Body of pancreas (tissue), 4 donors: ENCODE data around the gene GPR21. TPM values are rescaled to one million over a fixed set of nuclear protein-coding genes. Genes with fewer than 3 reads are reported as not detected.

Source experiments
- ATAC-seq: fragments of 150-250 bp; one replicate; pipeline ENCODE4 v1.9.1; 2016
- DNase-seq, 4 donors: peaks; one replicate each; pipeline ENCODE4 v3.0.0-alpha.2; 2019
- H3K27ac ChIP-seq, 4 donors: fragments of 200-600 bp; sonication (generic); 1 replicate in 3 of 4; 2 replicates in 1 of 4; pipeline versions ENCODE4 v1.5.1 to v1.6.1; 2016 to 2019; ENCODE audit warnings: mild to moderate bottlenecking in 1 of 4, mixed read lengths in 1 of 4, moderate library complexity in 1 of 4
- H3K27me3 ChIP-seq, 2 donors: fragments of 200-600 bp; sonication (generic); one replicate each; pipeline ENCODE4 v1.6.0; 2016; ENCODE audit warnings: mild to moderate bottlenecking in 1 of 2
- H3K36me3 ChIP-seq, 2 donors: fragments of 200-600 bp; sonication (generic); replicated peaks in 1 of 2; 2 replicates each; pipeline ENCODE4 v1.5.1; 2016; ENCODE audit warnings: low read depth in 2 of 2; ENCODE audit not compliant: insufficient read depth in 1 of 2
- H3K4me1 ChIP-seq: fragments of 200-600 bp; sonication (generic); one replicate; pipeline ENCODE4 v1.6.0; 2016
- H3K4me3 ChIP-seq, 2 donors: fragments of 200-600 bp; sonication (generic); 1 replicate in 1 of 2; 2 replicates in 1 of 2; pipeline ENCODE4 v1.5.1; 2016 to 2019
- H3K9me3 ChIP-seq, 3 donors: fragments of 200-600 bp; sonication (generic); 1 replicate in 2 of 3; 2 replicates in 1 of 3; pipeline ENCODE4 v1.5.1; 2016
- CTCF ChIP-seq, 7 experiments: fragments of 450-650 bp in 4 of 7; fragments of 200-600 bp in 3 of 7; sonication (generic) in 3 of 7; IDR thresholded peaks; one replicate each; pipeline ENCODE4 v1.5.1; 2016 to 2019; ENCODE audit warnings: antibody characterized with exemption in 7 of 7
- POLR2A ChIP-seq, 3 donors: fragments of 450-650 bp; IDR thresholded peaks; one replicate each; pipeline ENCODE4 v1.6.1; 2016; ENCODE audit warnings: antibody characterized with exemption in 3 of 3, mild to moderate bottlenecking in 2 of 3
- WGBS, 2 donors: methylation state at CpG; one replicate each; pipeline ENCODE4 v1.1.5; 2017; 5-methylcytosine and 5-hydroxymethylcytosine counted together
- intact Hi-C: fragments of 100-400 bp; cut with DNase I; formaldehyde crosslinking; loops from one replicate; pipeline ENCODE4 v1.15.1; 2023
- total RNA-seq, 2 donors: library from RNA; depleted of rRNA; stranded (reverse); fragments of >200 nt; gene quantifications; one replicate each; pipeline ENCODE4 v1.1.0, GENCODE V29; 2016

The GPR21 gene
- total RNA-seq, 2 donors from 2014 or later = not detected

DNA sequence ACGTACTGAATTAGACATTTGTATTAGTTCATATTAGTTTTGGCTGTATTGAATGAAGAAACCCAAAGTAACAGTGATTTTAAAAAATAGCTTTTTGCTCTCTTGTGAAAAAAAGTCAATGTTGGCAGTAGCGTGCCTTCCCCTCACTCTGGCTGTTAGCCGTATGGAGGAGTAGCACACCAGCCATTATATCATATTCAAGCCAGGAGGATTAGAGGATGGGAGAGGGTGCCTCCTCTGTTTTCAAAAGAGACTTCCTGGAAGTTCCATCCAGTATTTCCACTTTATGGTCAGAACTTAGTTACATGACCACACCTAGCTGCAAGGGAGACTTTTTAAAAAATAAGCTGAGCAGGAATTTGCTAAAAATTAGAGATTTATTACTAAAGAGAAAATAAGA, 41.2 kb downstream of the GPR21 start:
- peaks cover 0 to 13% of the 10 kb centered on the region in 2 donors for H3K36me3 ChIP-seq
- no peaks in the 10 kb centered on the region for H3K4me1 ChIP-seq
- no peaks in the 10 kb centered on the region for H3K9me3 ChIP-seq
- H3K27me3 ChIP-seq = no peaks in the 10 kb centered on the region
- 90 to 93% methylated on average over 3 of the region's 3 CpGs for WGBS, 2 donors
- ATAC-seq (no peak), DNase-seq (no peak)
- TF ChIP-seq CTCF (IDR thresholded peaks at IDR 0.05) (no peak), POLR2A (IDR thresholded peaks at IDR 0.05) (no peak)
- intact Hi-C loops = no loop called here
- H3K4me3 ChIP-seq = no peak overlapping the region
- no peak overlapping the region for H3K27ac ChIP-seq

- intact Hi-C loops = loop anchor here (10.0 kb wide), 1 partner anchor 264 kb away; no protein-coding TSS in a partner anchor
- WGBS, 2 donors = 83 to 88% methylated on average over 3 of the region's 3 CpGs
- no peaks in the 10 kb centered on the region for H3K9me3 ChIP-seq
- no peak overlapping the region for H3K27ac ChIP-seq
- DNase-seq = no peak
- ATAC-seq = no peak
- TF ChIP-seq CTCF (IDR thresholded peaks at IDR 0.05) (no peak), POLR2A (IDR thresholded peaks at IDR 0.05) (no peak)
- H3K4me1 ChIP-seq = no peaks in the 10 kb centered on the region
- peaks cover 0 to 12% of the 10 kb centered on the region in 2 donors for H3K36me3 ChIP-seq
- H3K4me3 ChIP-seq = no peak overlapping the region
- H3K27me3 ChIP-seq = no peaks in the 10 kb centered on the region
Observed at GRCh38 chr9:123080444-123080843, 47.0 kb downstream of the GPR21 start.

GRCh38 chr9:123081824-123082223, 48.4 kb downstream of the GPR21 start:
- ATAC-seq = peak; percentile 50
- Histone ChIP-seq H3K36me3 (peaks cover 0 to 6% of the 10 kb centered on the region in 2 donors), H3K27ac (no peak overlapping the region), H3K27me3 (no peaks in the 10 kb centered on the region), H3K4me3 (no peak overlapping the region), H3K4me1 (no peaks in the 10 kb centered on the region), H3K9me3 (no peaks in the 10 kb centered on the region)
- intact Hi-C loops = loop anchor here (10.0 kb wide), 1 partner anchor 263 kb away; no protein-coding TSS in a partner anchor
- TF ChIP-seq CTCF (IDR thresholded peaks at IDR 0.05) (peak in 6 of 7 experiments; percentile 10 to 64 (median 54)), POLR2A (IDR thresholded peaks at IDR 0.05) (no peak)
- WGBS, 2 donors = 19 to 26% methylated on average over 2 of the region's 2 CpGs
- DNase-seq = no peak

DNA sequence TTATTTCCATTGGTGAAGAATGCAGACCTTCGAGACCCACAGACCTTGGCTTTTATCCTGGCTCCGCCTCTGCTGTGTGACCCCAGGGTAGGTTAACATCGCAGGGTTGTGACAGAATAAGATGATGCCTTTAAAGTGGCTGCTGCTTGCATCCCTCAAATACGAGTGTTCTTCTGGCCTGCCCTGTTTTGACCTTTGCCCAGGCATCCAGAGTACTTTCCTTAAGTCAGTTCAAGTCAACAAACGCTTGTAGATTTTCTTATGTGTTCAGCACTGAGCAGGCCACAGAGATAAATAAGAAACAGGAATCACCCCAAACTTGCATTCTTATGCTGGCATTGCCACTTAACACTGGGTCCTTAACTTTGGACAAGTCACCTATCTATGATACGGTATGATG, 50.2 kb downstream of the GPR21 start:
- H3K36me3 ChIP-seq = peaks cover 0 to 3% of the 10 kb centered on the region in 2 donors
- H3K4me1 ChIP-seq = no peaks in the 10 kb centered on the region
- DNase-seq = no peak
- no peaks in the 10 kb centered on the region for H3K9me3 ChIP-seq
- no peak overlapping the region for H3K4me3 ChIP-seq
- no peaks in the 10 kb centered on the region for H3K27me3 ChIP-seq
- H3K27ac ChIP-seq = no peak overlapping the region
- TF ChIP-seq CTCF (IDR thresholded peaks at IDR 0.05) (no peak), POLR2A (IDR thresholded peaks at IDR 0.05) (no peak)
- WGBS, 2 donors = 64 to 68% methylated on average over 6 of the region's 6 CpGs
- intact Hi-C loops = loop anchor here (10.0 kb wide), 1 partner anchor 261 kb away; no protein-coding TSS in a partner anchor
- ATAC-seq = no peak

GRCh38 chr9:123084256-123084655, 50.8 kb downstream of the GPR21 start:
- 95% methylated on average over 1 of the region's 1 CpG for WGBS, 2 donors
- H3K36me3 ChIP-seq = peaks cover 0 to 2% of the 10 kb centered on the region in 2 donors
- no peak overlapping the region for H3K4me3 ChIP-seq
- no peak overlapping the region for H3K27ac ChIP-seq
- DNase-seq = no peak
- TF ChIP-seq POLR2A (IDR thresholded peaks at IDR 0.05) (no peak), CTCF (IDR thresholded peaks at IDR 0.05) (no peak)
- intact Hi-C loops = loop anchor here (10.0 kb wide), 1 partner anchor 261 kb away; no protein-coding TSS in a partner anchor
- H3K27me3 ChIP-seq = no peaks in the 10 kb centered on the region
- H3K9me3 ChIP-seq = no peaks in the 10 kb centered on the region
- ATAC-seq = no peak
- H3K4me1 ChIP-seq = no peaks in the 10 kb centered on the region
